A172 (cell line): Measurements from ENCODE around the gene IFNA10. TPM values are rescaled to one million over a fixed set of nuclear protein-coding genes. Genes with fewer than 3 reads are reported as not detected.
"Not testable (repeated sequence)": the region's sequence is repeated elsewhere in the genome, so short reads cannot be mapped to it uniquely, and the experiment has no call there.

Source experiments
- DNase-seq: peaks from one replicate; pipeline ENCODE4 v3.0.0-alpha.2; 2015; ENCODE audit warnings: low spot score
- total RNA-seq: library from RNA; depleted of rRNA; stranded (reverse); fragments of >200 nt; shearing (Covaris generic); gene quantifications from 2 replicates; pipeline ENCODE4 v1.2.3, GENCODE V29; 2014; rRNA removed

The IFNA10 gene
- total RNA-seq: not detected in 2 replicates

- DNase-seq: not testable (repeated sequence)
Measured at GRCh38 chr9:21207043-21207442, at the start of gene IFNA10. Gene IFNA10, minus strand, starts transcription at chr9:21207143. Its CDS starts 46 bp downstream, at chr9:21207097.

- no peak for DNase-seq
Measured at GRCh38 chr9:21255538-21256212, 48.7 kb upstream of the IFNA10 start.

GRCh38 chr9:21252721-21253547 is 46.0 kb upstream of the IFNA10 start:
- DNase-seq: peak; percentile 35

DNA sequence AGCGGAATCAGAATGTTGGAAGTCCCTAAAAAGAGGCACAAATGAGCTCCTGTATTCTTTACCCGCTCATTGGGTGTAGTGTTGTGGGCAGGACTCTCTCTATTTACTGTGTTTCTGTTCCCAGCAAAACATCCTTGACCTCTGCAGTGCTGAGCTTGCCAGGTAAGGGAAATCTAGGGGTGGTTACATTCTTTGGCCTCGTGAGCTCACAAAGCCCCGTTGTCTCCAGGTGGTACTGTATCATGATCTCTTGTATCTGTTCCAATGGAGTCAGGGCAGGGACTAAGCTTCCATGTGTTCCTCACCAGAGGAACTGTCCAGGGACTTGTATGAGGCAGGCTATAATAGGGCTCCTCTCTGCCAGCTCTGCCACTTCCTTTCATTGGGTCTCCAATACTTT is 44.7 kb upstream of the IFNA10 start:
- no peak for DNase-seq

DNA sequence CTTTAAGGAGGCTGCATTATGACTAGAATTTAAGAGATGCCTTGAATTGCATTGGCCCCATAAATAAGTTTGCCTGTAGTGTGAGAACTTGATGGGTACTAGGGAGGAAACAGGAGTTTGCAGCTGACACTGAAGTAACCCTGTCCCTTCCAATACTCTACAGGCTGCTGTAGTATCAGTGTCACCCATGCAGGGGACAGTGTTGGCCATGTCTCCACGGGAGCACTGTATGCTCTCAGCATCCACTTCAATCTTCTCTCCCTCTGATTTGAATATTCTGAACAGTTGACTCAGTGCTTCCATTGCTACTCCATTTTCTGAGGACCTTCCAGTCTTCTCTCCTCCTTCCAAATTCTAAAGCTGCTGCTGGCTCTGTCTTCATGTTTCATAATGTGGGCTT is 44.2 kb upstream of the IFNA10 start:
- DNase-seq: no peak

GRCh38 chr9:21244836-21245235 is 37.9 kb upstream of the IFNA10 start:
- no peak for DNase-seq

DNA sequence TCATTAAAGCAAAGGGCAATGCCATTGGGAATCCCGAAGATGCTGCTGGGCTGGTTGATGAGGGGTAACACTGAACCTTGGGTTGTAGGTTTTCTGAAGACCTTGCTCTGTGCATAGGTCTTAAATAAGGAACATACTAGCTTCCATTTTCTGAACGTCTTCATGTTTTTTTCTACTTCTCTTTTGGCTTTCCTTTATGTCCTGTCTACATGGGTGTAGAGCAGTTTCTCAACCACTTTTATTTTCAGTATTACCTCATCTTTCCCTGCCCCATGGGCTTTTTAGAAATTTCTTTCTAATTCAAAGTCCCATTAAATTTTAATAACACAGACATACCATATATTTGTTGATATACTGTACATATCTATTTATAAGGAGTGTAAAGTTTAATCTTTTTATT is 33.0 kb upstream of the IFNA10 start, which contains the start of gene IFNA14:
IFNA14 (minus strand) TSS at position 95 of the 400 bp plus-strand sequence; CDS start at position 25, 70 bp downstream.
- DNase-seq: no peak

DNA sequence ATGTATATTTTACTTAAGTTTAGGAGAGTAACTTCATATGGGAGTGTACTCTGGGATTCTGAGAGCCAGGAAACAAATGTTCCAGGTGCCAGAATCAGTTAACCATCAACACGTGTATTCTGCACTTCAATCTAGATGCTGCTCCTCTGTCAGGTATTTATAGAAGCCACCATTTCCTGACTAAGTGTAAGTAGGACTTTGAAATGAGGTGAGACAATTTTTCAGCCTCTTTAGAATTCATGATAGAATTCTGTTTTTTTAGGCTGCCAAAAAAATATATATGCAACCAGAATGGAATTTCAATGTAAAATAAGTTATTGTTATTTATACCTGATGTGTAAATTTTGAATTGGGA is 29.4 kb upstream of the IFNA10 start:
- DNase-seq: not testable (repeated sequence)

- DNase-seq: peak; percentile 35
Measured at GRCh38 chr9:21235468-21236359, 28.8 kb upstream of the IFNA10 start.

- no peak for DNase-seq
Measured at GRCh38 chr9:21234153-21234687, 27.3 kb upstream of the IFNA10 start.

DNA sequence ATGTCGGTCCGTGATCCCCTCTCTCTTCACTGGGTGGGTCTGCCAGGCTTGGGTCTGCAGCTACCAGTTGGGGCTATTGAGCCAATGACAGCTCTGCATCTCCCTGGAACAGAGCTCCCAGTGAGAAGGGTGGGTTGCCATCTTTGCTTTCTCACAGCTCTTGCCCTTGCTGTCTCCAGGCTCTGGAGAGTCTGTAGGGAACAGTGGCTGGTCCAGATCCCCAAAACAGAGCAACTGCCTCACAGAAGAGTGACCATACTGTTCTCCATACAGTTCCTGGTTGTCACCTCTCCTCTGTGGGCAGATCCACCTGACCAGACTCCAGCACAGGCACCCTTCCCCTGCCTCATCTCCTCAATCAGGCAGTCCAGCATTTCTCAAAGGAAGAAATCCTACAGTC is 26.3 kb upstream of the IFNA10 start:
- DNase-seq: no peak

GRCh38 chr9:21228122-21228521 is 21.2 kb upstream of the IFNA10 start, which contains the start of gene IFNA17:
Gene IFNA17, minus strand, starts transcription at chr9:21228222. Its CDS starts 49 bp downstream, at chr9:21228173.
- no peak for DNase-seq

GRCh38 chr9:21217211-21217610 is 10.3 kb upstream of the IFNA10 start, which contains the start of gene IFNA16:
Gene IFNA16, minus strand, starts transcription at chr9:21217311. Its CDS starts 6 bp downstream, at chr9:21217305.
- not testable (repeated sequence) for DNase-seq

DNA sequence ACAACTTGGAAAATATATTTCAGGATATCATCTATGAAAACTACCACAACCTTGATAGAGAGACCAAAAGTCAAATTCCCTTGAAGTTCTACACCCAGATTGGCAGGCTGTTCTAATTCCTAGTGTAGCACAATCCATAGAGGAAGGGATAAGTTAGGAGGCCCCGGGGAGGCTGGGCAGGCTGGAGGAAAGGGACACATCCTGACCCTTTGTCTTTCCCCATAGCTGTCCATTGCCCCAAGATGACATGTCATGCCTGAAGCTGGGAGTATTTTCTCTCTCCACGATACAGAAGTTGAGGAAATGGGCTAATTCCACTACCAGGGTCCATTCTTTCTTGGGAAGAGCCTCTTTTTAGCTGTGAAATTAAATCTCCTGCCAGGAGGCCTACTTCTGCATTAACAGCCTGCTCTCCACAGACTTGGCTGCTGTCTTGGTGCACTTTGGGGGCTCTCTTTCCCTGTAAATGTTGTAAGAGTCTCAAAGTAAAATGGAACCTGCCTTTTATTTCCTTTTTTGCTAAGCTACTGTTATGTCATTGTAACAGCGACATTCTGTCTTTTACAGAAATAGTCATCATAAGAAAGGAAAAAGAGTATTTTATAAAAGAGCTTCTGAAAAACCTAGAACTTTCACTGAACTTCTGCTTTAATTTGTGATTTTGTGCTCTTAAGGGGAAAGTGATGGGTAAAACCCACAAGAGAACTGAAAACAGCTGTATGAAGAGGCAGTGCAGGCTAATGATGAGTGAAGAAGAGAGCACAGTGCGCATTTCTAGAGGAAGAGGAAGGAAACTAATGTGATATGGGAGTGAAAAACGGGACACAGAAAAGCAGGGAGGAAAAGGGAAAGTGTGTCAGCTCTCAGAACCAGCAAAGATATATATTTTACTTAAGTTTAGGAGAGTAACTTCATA is 6.7 kb upstream of the IFNA10 start:
- peak; percentile 2 for DNase-seq

DNA sequence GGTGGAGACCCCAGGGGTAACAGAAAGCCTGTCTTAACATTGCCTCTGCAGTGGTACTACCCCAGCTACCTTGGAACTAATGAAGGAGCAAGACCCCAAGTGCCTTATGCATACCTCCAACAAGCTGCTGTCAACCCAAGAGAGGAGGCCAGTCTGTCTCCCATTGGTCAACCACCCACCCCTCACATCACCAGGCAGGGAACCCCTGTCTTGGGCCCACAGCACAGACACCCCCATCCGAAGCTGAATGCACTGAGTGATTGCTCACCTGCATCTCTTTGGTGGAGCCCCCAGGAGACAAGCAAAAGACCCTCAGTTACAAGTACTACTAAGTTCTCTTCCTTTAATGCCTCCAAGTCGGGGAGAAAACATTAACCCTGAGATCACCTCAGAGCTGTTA is 5.2 kb upstream of the IFNA10 start:
- DNase-seq: not testable (repeated sequence)

DNA sequence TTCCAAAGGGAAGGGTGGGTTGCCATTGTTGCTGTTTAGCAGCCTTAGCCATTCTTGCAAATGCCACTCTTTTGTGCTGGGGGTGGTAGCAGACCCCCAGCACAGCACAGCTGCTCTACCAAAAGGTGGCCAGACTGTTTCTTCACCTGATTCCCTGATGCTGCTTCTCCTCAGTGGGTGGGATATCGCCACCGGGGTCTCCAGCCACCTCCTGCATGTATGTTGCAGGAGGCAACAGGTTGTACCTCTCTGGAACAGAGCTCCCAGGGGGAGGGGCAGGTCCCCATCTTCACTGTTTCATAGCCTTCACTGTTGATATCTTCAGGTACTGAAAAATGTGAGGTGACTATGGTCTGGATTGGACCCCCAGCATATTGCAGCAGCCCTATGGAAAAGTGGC is 3.8 kb upstream of the IFNA10 start:
- not testable (repeated sequence) for DNase-seq

DNA sequence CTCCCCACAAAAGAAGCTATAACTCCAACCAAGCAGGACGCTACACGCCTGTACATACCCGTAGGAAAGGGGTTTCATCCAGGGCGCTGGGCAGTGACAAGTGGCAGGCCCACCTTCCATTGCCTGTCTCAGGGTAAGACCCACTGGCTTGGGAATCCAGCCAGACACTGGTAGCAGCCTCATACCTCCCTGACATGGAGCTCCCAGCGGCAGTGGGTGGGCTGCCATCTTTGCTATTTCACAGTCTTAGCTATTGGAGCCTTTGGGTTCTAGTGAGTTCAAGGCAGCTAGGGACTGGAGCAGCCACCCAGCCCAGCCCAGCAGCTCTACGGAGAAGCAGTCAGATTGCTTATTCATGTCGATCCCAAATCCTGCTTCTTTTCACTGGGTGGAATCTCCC is 3.4 kb upstream of the IFNA10 start:
- no peak for DNase-seq

GRCh38 chr9:21205204-21205603 is 1.7 kb downstream of the IFNA10 start:
- DNase-seq: no peak

GRCh38 chr9:21202105-21202504 is 4.8 kb downstream of the IFNA10 start, which contains the start of gene IFNA7:
Gene IFNA7, minus strand, starts transcription at chr9:21202205. Its CDS starts 40 bp downstream, at chr9:21202165.
- not testable (repeated sequence) for DNase-seq
